ENCODE measurements around the gene EIF5.

EIF5 gene

DNA sequence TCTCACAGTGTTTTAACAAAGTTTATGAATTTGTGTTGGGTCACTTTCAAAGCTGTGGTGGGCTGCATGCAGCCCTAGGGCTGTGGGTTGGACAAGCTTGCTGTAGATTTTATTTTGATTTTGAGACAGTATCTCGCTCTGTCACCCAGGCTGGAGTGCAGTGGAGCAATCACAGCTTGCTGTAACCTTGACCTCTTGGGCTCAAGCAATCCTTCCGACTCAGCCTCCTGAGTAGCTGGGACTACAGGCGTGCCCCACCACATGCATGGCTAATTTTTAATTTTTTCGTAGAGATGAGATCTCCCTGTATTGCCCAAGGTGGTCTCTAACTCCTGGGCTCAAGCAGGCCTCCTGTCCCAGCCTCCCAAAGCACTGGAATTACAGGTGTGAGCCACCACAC is 56.6 kb downstream of the EIF5 start:
- peaks cover 17% of the 10 kb centered on the region for H3K4me1 ChIP-seq (ENCODE audit: control insufficient read depth, insufficient read depth, low read length)
- POLR2A ChIA-PET = interaction anchor here (0.5 to 2.1 kb wide), 5 partner anchors 27 to 87 kb away, joined by 3 to 17 read pairs (median 4); partner anchors contain the start of gene EIF5
- no peaks in the 10 kb centered on the region for H3K36me3 ChIP-seq (ENCODE audit: control insufficient read depth in 2 of 2, insufficient read depth in 1 of 2, low read length in 2 of 2)
- no peaks in the 10 kb centered on the region for H3K9me3 ChIP-seq (ENCODE audit: control insufficient read depth, insufficient read depth, low read depth, low read length)
- no peak overlapping the region for H3K4me3 ChIP-seq (ENCODE audit: low read depth, low read length)
- TF ChIP-seq ZNF707 (tag by site-specific recombination; IDR thresholded peaks at IDR 0.05) (no peak), ZNF350 (tag by site-specific recombination; IDR thresholded peaks at IDR 0.05) (no peak)
- TF ChIP-seq, protein P1, sequence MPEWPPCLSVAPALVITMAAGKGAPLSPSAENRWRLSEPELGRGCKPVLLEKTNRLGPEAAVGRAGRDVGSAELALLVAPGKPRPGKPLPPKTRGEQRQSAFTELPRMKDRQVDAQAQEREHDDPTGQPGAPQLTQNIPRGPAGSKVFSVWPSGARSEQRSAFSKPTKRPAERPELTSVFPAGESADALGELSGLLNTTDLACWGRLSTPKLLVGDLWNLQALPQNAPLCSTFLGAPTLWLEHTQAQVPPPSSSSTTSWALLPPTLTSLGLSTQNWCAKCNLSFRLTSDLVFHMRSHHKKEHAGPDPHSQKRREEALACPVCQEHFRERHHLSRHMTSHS (tag by site-specific recombination; IDR thresholded peaks at IDR 0.05) = no peak
- CTCF ChIA-PET = interaction anchor here (0.5 to 5.4 kb wide), 39 partner anchors 8 to 473 kb away, joined by 3 to 49 read pairs (median 4); no protein-coding TSS in a partner anchor
- no peak overlapping the region for H3K27ac ChIP-seq (ENCODE audit: extremely low read depth, low read depth, low read length)

DNA sequence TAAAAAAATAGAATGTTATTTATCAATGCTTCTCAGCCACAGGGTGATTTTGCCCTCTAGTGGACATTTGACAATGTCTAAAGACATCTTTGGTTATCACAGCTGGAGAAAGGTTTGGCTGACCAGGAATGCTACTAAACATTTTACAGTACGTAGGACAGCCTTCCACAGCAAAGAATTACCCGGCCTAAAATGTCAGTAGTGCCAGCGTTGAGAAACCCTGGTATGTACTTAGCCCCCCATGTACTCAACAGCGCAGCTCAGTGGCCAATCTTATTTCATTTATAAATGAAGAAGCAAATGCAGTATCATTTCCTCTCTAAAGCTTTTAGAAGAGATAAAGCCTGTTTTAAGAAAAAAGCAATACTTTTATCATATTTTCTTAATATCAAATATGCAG is 57.0 kb downstream of the EIF5 start:
- H3K4me1 ChIP-seq (ENCODE audit: control insufficient read depth, insufficient read depth, low read length) = peaks cover 22% of the 10 kb centered on the region
- POLR2A ChIA-PET = interaction anchor here (0.5 to 2.1 kb wide), 6 partner anchors 46 to 132 kb away, joined by 3 to 17 read pairs (median 4); partner anchors contain the start of gene EIF5
- CTCF ChIA-PET = interaction anchor here (0.5 to 5.4 kb wide), 33 partner anchors 8 to 944 kb away, joined by 3 to 49 read pairs (median 4); no protein-coding TSS in a partner anchor
- H3K9me3 ChIP-seq (ENCODE audit: control insufficient read depth, insufficient read depth, low read depth, low read length) = no peaks in the 10 kb centered on the region
- H3K27ac ChIP-seq (ENCODE audit: extremely low read depth, low read depth, low read length) = no peak overlapping the region
- H3K4me3 ChIP-seq (ENCODE audit: low read depth, low read length) = no peak overlapping the region
- H3K36me3 ChIP-seq (ENCODE audit: control insufficient read depth in 2 of 2, insufficient read depth in 1 of 2, low read length in 2 of 2) = no peaks in the 10 kb centered on the region
- TF ChIP-seq ZNF121 (tag by site-specific recombination; IDR thresholded peaks at IDR 0.05) (no peak), SP3 (tag by site-specific recombination; IDR thresholded peaks at IDR 0.05) (no peak), ZNF548 (tag by site-specific recombination; IDR thresholded peaks at IDR 0.05) (no peak), INSM2 (tag by site-specific recombination; IDR thresholded peaks at IDR 0.05) (no peak), ZBTB20 (tag by site-specific recombination; IDR thresholded peaks at IDR 0.05) (no peak), KLF17 (tag by site-specific recombination; IDR thresholded peaks at IDR 0.05) (no peak), ZNF610 (tag by site-specific recombination; IDR thresholded peaks at IDR 0.05; ENCODE audit: borderline replicate concordance) (no peak), ZNF175 (tag by site-specific recombination; IDR thresholded peaks at IDR 0.05) (no peak), ZNF843 (tag by site-specific recombination; IDR thresholded peaks at IDR 0.05) (no peak), ZNF23 (tag by site-specific recombination; IDR thresholded peaks at IDR 0.05; ENCODE audit: borderline replicate concordance) (no peak), ZNF473 (tag by site-specific recombination; IDR thresholded peaks at IDR 0.05) (no peak), ZNF362 (tag by site-specific recombination; IDR thresholded peaks at IDR 0.05) (no peak), KLF7 (tag by site-specific recombination; IDR thresholded peaks at IDR 0.05; ENCODE audit: borderline replicate concordance) (no peak), YY2 (tag by site-specific recombination; IDR thresholded peaks at IDR 0.05) (no peak), ZNF416 (tag by site-specific recombination; IDR thresholded peaks at IDR 0.05) (no peak), ZBTB17 (tag by site-specific recombination; IDR thresholded peaks at IDR 0.05) (no peak), ZNF133 (tag by site-specific recombination; IDR thresholded peaks at IDR 0.05) (no peak), KLF16 (tag by site-specific recombination; IDR thresholded peaks at IDR 0.05) (no peak), ZXDB (tag by site-specific recombination; IDR thresholded peaks at IDR 0.05) (no peak)
- TF ChIP-seq, protein P2, sequence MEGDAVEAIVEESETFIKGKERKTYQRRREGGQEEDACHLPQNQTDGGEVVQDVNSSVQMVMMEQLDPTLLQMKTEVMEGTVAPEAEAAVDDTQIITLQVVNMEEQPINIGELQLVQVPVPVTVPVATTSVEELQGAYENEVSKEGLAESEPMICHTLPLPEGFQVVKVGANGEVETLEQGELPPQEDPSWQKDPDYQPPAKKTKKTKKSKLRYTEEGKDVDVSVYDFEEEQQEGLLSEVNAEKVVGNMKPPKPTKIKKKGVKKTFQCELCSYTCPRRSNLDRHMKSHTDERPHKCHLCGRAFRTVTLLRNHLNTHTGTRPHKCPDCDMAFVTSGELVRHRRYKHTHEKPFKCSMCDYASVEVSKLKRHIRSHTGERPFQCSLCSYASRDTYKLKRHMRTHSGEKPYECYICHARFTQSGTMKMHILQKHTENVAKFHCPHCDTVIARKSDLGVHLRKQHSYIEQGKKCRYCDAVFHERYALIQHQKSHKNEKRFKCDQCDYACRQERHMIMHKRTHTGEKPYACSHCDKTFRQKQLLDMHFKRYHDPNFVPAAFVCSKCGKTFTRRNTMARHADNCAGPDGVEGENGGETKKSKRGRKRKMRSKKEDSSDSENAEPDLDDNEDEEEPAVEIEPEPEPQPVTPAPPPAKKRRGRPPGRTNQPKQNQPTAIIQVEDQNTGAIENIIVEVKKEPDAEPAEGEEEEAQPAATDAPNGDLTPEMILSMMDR (tag by site-specific recombination; IDR thresholded peaks at IDR 0.05) = peak; percentile 45; the same call in 1 of the 2 replicates
- TF ChIP-seq, protein P3, sequence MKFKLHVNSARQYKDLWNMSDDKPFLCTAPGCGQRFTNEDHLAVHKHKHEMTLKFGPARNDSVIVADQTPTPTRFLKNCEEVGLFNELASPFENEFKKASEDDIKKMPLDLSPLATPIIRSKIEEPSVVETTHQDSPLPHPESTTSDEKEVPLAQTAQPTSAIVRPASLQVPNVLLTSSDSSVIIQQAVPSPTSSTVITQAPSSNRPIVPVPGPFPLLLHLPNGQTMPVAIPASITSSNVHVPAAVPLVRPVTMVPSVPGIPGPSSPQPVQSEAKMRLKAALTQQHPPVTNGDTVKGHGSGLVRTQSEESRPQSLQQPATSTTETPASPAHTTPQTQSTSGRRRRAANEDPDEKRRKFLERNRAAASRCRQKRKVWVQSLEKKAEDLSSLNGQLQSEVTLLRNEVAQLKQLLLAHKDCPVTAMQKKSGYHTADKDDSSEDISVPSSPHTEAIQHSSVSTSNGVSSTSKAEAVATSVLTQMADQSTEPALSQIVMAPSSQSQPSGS (tag by site-specific recombination; IDR thresholded peaks at IDR 0.05; ENCODE audit: low read depth) = no peak
- TF ChIP-seq, protein P4, sequence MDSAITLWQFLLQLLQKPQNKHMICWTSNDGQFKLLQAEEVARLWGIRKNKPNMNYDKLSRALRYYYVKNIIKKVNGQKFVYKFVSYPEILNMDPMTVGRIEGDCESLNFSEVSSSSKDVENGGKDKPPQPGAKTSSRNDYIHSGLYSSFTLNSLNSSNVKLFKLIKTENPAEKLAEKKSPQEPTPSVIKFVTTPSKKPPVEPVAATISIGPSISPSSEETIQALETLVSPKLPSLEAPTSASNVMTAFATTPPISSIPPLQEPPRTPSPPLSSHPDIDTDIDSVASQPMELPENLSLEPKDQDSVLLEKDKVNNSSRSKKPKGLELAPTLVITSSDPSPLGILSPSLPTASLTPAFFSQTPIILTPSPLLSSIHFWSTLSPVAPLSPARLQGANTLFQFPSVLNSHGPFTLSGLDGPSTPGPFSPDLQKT (IDR thresholded peaks at IDR 0.05; ENCODE audit: borderline replicate concordance, low read depth, low read length) = no peak
